ENCODE measurements around the gene SEBOX.

Gene SEBOX

DNA sequence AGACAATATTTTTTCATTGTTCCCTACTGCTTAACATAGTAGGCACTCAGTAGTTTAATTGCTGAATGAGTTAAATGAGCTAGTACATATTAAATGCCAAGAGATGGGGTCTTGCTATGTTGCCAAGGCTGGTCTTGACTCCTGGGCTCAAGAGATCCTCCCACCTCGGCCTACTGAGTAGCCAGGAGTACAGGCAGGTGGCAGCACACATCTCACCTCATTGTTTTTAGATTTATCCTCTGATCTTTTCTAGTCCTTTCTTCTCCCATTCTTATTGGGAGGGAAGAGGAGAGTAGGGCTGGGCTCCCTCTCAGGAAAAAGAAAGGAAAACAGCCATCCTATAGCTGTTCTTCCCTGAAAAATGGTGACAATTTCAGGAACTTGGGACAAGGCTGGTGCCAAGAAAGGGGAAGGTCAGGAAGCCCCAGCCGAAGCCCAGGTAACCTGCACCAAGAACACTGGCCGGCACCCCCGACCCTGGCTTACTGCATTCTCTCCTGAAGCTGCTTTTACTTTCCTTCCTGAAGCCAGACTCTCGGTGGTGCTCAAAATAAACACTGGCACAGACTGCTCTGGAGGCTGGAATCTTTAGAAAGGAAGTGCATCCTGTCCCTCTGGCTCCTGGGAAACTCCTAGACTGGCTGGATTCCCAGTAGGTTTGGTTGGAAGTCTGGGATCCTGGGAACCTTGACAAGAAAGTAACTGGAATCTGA is 26.8 kb downstream of the SEBOX start:
- Histone ChIP-seq H3K36me3 (ENCODE audit: control insufficient read depth, insufficient read depth, low read length) (peaks cover 46% of the 10 kb centered on the region), H3K9ac (ENCODE audit: low read length) (no peak overlapping the region)

GRCh38 chr17:28335959-28336871 is 28.8 kb downstream of the SEBOX start:
- Histone ChIP-seq H3K9me3 (ENCODE audit: control insufficient read depth, insufficient read depth, low read depth, low read length) (no peaks in the 10 kb centered on the region), H3K36me3 (ENCODE audit: control insufficient read depth, insufficient read depth, low read length) (peaks cover 32% of the 10 kb centered on the region), H3K4me3 (ENCODE audit: low read depth, low read length) (peak overlapping the region; percentile 93), H3K9ac (ENCODE audit: low read length) (peak overlapping the region; percentile 92), H3K27me3 (ENCODE audit: control insufficient read depth, insufficient read depth, low read length) (no peaks in the 10 kb centered on the region), H3K27ac (ENCODE audit: low read depth, low read length) (peak overlapping the region; percentile 62), H3K4me1 (ENCODE audit: control insufficient read depth, insufficient read depth, low read length) (peaks cover 13% of the 10 kb centered on the region)

More for the DNA sequence above, 26.8 kb downstream of the SEBOX start:
- Histone ChIP-seq H3K27me3 (ENCODE audit: control insufficient read depth, insufficient read depth, low read length) (no peaks in the 10 kb centered on the region), H3K4me1 (ENCODE audit: control insufficient read depth, insufficient read depth, low read length) (peaks cover 13% of the 10 kb centered on the region), H3K9me3 (ENCODE audit: control insufficient read depth, insufficient read depth, low read depth, low read length) (no peaks in the 10 kb centered on the region), H3K4me3 (ENCODE audit: low read depth, low read length) (no peak overlapping the region), H3K27ac (ENCODE audit: low read depth, low read length) (no peak overlapping the region)

DNA sequence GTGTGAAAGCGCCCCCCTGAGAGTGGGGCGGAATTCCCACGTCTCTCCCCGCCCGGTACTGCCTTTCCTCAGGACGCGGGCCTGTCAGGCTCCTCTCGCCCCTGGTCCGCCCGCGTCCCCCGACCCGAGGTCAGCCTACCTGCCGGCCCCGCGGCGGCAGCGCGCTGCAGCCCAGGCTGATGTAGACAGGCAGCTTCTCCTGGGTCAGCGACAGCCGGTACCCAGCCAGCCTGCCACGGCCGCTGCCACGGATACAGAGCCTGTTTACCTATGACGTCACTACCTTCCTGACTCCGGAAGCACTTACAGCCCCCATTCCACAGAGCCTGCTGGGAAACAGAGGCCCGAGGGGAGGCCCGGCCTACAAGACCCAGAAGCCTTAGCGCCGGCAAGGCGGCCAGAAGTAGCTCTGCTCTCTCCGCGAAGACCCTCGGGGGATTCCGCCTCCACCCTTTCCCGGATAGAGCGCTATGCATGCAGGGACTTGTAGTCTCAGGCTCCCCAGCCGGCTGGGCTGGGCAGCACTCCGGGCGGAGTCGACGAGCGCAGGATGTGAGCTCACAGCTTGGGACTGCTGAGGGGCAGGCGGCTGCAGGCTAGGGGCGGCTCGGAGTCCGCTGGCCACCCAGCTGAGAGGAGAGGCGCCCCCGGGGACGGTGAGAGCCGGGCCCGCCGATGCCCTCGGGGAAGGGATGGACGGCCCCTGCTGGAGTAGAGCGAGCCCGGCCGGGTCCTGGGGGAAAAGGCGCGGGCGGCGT is 29.6 kb downstream of the SEBOX start, which contains the start of the genes IFT20 and TNFAIP1:
Gene IFT20, minus strand, starts transcription at position 272 of the 758 bp plus-strand sequence. CDS start 3,487 bp downstream, outside the sequence.
Gene TNFAIP1, plus strand, starts transcription at position 561 of the 758 bp plus-strand sequence. CDS start 3,761 bp downstream, outside the sequence.
- Histone ChIP-seq H3K4me1 (ENCODE audit: control insufficient read depth, insufficient read depth, low read length) (peaks cover 13% of the 10 kb centered on the region), H3K4me3 (ENCODE audit: low read depth, low read length) (peak within 1 kb of the TSS; percentile 93), H3K9ac (ENCODE audit: low read length) (peak within 1 kb of the TSS; percentile 92), H3K9me3 (ENCODE audit: control insufficient read depth, insufficient read depth, low read depth, low read length) (no peaks in the 10 kb centered on the region), H3K36me3 (ENCODE audit: control insufficient read depth, insufficient read depth, low read length) (peaks cover 32% of the 10 kb centered on the region), H3K27ac (ENCODE audit: low read depth, low read length) (peak within 1 kb of the TSS; percentile 62), H3K27me3 (ENCODE audit: control insufficient read depth, insufficient read depth, low read length) (no peaks in the 10 kb centered on the region)

- Histone ChIP-seq H3K4me3 (ENCODE audit: low read depth, low read length) (peak overlapping the region; percentile 93), H3K9me3 (ENCODE audit: control insufficient read depth, insufficient read depth, low read depth, low read length) (no peaks in the 10 kb centered on the region), H3K27me3 (ENCODE audit: control insufficient read depth, insufficient read depth, low read length) (no peaks in the 10 kb centered on the region), H3K4me1 (ENCODE audit: control insufficient read depth, insufficient read depth, low read length) (peaks cover 13% of the 10 kb centered on the region), H3K27ac (ENCODE audit: low read depth, low read length) (no peak overlapping the region), H3K9ac (ENCODE audit: low read length) (peak overlapping the region; percentile 67), H3K36me3 (ENCODE audit: control insufficient read depth, insufficient read depth, low read length) (peaks cover 25% of the 10 kb centered on the region)
These were observed 30.3 kb downstream of the SEBOX start for GRCh38 chr17:28334666-28335200.

DNA sequence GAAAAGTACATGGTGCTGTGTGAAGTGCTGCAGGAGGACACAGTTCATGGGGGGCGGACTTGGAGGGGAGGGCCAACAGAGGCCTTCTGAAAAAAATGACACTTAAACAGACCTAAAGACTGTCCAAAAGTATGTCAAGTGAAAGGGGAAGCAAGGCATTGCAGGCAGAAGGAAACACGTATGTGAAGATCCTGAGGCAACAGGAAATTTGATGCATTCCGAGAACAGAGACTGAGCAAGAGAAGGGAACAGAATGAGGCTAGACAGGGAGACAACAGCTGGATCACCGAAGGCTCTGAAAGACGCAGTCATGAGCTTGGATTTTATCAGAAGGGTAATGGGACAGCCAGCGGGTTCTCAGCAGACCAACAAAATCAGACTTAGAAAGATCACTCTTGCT is 30.8 kb downstream of the SEBOX start:
- peak overlapping the region; percentile 93 for H3K4me3 ChIP-seq (ENCODE audit: low read depth, low read length)
- peaks cover 13% of the 10 kb centered on the region for H3K4me1 ChIP-seq (ENCODE audit: control insufficient read depth, insufficient read depth, low read length)
- H3K27ac ChIP-seq (ENCODE audit: low read depth, low read length) = no peak overlapping the region
- no peaks in the 10 kb centered on the region for H3K27me3 ChIP-seq (ENCODE audit: control insufficient read depth, insufficient read depth, low read length)
- H3K36me3 ChIP-seq (ENCODE audit: control insufficient read depth, insufficient read depth, low read length) = peaks cover 25% of the 10 kb centered on the region
- H3K9ac ChIP-seq (ENCODE audit: low read length) = peak overlapping the region; percentile 67
- no peaks in the 10 kb centered on the region for H3K9me3 ChIP-seq (ENCODE audit: control insufficient read depth, insufficient read depth, low read depth, low read length)

DNA sequence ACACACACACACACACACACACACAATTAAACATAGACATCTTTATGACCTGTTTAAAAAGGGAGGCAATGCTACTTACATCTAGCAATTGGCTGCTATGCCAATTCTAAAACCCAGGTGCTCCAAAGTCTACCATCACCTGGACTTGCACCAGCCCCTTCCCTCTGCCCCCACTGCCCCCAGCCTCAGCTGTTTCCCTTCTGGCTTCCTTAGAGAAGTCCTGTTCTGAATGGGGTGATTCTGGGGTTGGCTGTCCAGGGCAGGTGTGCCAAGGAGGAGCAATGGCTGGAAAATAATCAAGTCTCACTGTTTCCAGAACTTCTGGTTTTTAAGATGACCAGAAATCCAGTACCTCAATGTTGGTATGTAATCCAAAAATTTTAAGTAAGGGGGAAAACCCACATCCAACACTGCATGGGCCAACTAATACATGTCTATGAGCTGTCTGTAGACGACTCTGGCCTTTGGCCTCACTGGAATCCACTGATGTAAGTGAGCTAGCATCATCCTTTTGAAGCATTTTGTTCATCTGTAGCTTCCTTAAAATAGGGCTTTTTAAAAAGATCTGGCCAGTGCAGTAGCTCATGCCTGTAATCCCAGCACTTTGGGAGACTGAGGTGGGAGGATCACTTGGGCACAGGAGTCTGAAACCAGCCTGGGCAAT is 31.8 kb downstream of the SEBOX start:
- Histone ChIP-seq H3K9me3 (ENCODE audit: control insufficient read depth, insufficient read depth, low read depth, low read length) (no peaks in the 10 kb centered on the region), H3K27ac (ENCODE audit: low read depth, low read length) (no peak overlapping the region), H3K36me3 (ENCODE audit: control insufficient read depth, insufficient read depth, low read length) (peaks cover 28% of the 10 kb centered on the region), H3K4me3 (ENCODE audit: low read depth, low read length) (no peak overlapping the region), H3K9ac (ENCODE audit: low read length) (no peak overlapping the region), H3K4me1 (ENCODE audit: control insufficient read depth, insufficient read depth, low read length) (peaks cover 13% of the 10 kb centered on the region), H3K27me3 (ENCODE audit: control insufficient read depth, insufficient read depth, low read length) (no peaks in the 10 kb centered on the region)

DNA sequence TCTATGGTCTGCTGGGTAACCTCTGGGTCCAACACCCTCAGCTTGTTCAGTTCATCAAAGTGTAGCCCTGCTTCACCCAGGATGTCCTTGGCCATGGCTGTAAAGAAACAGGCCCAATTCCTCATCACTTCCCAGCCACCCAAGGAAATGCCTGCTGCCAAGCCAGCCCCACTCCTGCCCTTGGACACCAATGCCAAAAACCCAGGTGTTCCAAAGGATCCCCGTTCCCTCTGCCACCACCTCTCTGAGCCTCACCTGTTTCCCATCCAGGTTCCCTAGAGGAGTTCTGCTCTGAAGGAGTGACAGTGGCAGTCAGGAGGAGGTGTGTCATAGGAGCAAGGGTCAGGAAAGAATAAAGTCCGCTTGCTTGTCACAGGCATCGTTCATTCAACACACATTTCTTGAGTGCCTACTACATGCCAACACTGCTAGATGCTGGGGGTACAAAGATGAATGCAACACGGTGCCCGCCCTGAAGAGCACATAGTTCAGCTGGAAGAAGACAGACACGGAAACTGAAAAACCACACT is 33.0 kb downstream of the SEBOX start:
- Histone ChIP-seq H3K9me3 (ENCODE audit: control insufficient read depth, insufficient read depth, low read depth, low read length) (no peaks in the 10 kb centered on the region), H3K27me3 (ENCODE audit: control insufficient read depth, insufficient read depth, low read length) (no peaks in the 10 kb centered on the region), H3K36me3 (ENCODE audit: control insufficient read depth, insufficient read depth, low read length) (peaks cover 41% of the 10 kb centered on the region)

GRCh38 chr17:28330671-28331070 is 34.3 kb downstream of the SEBOX start:
- Histone ChIP-seq H3K27ac (ENCODE audit: low read depth, low read length) (no peak overlapping the region), H3K9ac (ENCODE audit: low read length) (no peak overlapping the region), H3K4me1 (ENCODE audit: control insufficient read depth, insufficient read depth, low read length) (peaks cover 7% of the 10 kb centered on the region), H3K27me3 (ENCODE audit: control insufficient read depth, insufficient read depth, low read length) (no peaks in the 10 kb centered on the region), H3K36me3 (ENCODE audit: control insufficient read depth, insufficient read depth, low read length) (peaks cover 54% of the 10 kb centered on the region), H3K4me3 (ENCODE audit: low read depth, low read length) (no peak overlapping the region), H3K9me3 (ENCODE audit: control insufficient read depth, insufficient read depth, low read depth, low read length) (no peaks in the 10 kb centered on the region)

More for the DNA sequence above, 33.0 kb downstream of the SEBOX start:
- Histone ChIP-seq H3K4me3 (ENCODE audit: low read depth, low read length) (no peak overlapping the region), H3K4me1 (ENCODE audit: control insufficient read depth, insufficient read depth, low read length) (peaks cover 11% of the 10 kb centered on the region), H3K27ac (ENCODE audit: low read depth, low read length) (no peak overlapping the region), H3K9ac (ENCODE audit: low read length) (no peak overlapping the region)

GRCh38 chr17:28328325-28328724 is 36.7 kb downstream of the SEBOX start:
- Histone ChIP-seq H3K27me3 (ENCODE audit: control insufficient read depth, insufficient read depth, low read length) (no peaks in the 10 kb centered on the region), H3K9ac (ENCODE audit: low read length) (no peak overlapping the region), H3K4me3 (ENCODE audit: low read depth, low read length) (no peak overlapping the region), H3K27ac (ENCODE audit: low read depth, low read length) (no peak overlapping the region), H3K4me1 (ENCODE audit: control insufficient read depth, insufficient read depth, low read length) (no peaks in the 10 kb centered on the region), H3K9me3 (ENCODE audit: control insufficient read depth, insufficient read depth, low read depth, low read length) (no peaks in the 10 kb centered on the region), H3K36me3 (ENCODE audit: control insufficient read depth, insufficient read depth, low read length) (peaks cover 62% of the 10 kb centered on the region)

DNA sequence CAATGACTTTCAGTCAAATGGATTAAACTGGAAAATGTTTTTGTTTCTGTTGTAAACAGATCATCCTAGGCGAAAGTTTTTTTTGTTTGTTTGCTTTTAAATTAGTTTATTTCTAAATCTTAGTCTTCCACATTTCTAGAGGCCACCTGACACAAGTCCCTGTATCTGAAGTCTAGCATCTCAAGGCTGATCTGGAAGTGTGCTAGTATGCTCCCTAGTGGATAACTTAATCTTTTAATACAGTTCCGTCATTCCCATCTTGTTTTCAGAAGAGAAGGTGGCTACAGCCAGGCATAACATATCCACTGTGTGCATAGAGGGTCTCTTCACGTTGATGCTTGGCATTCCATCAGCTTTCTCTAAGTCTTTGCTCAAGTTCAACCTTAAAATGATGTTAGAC is 37.3 kb downstream of the SEBOX start:
- Histone ChIP-seq H3K27ac (ENCODE audit: low read depth, low read length) (no peak overlapping the region), H3K4me1 (ENCODE audit: control insufficient read depth, insufficient read depth, low read length) (peaks cover 4% of the 10 kb centered on the region; the same call in 1 of the 2 replicates), H3K4me3 (ENCODE audit: low read depth, low read length) (no peak overlapping the region), H3K36me3 (ENCODE audit: control insufficient read depth, insufficient read depth, low read length) (peaks cover 64% of the 10 kb centered on the region), H3K27me3 (ENCODE audit: control insufficient read depth, insufficient read depth, low read length) (no peaks in the 10 kb centered on the region), H3K9ac (ENCODE audit: low read length) (no peak overlapping the region), H3K9me3 (ENCODE audit: control insufficient read depth, insufficient read depth, low read depth, low read length) (no peaks in the 10 kb centered on the region)

Data from HUES6 (cell line).